Stomach (tissue), 4 donors: Measurements from ENCODE around the gene TAF4B.

Source experiments
- POLR2A ChIP-seq, 4 donors: fragments of 450-650 bp; IDR thresholded peaks; one replicate each; pipeline ENCODE4 v1.6.1; 2016; ENCODE audit warnings: antibody characterized with exemption in 4 of 4, control low read depth in 2 of 4, mild to moderate bottlenecking in 1 of 4, moderate library complexity in 1 of 4
- TF ChIP-seq, protein P1 (sequence below), 7 experiments: fragments of 450-650 bp in 4 of 7; fragments of 200-600 bp in 3 of 7; sonication (generic) in 3 of 7; IDR thresholded peaks; one replicate each; pipeline ENCODE4 v1.5.1; 2016 to 2019; ENCODE audit warnings: antibody characterized with exemption in 7 of 7, control low read depth in 2 of 7, mild to moderate bottlenecking in 1 of 7

DNA sequence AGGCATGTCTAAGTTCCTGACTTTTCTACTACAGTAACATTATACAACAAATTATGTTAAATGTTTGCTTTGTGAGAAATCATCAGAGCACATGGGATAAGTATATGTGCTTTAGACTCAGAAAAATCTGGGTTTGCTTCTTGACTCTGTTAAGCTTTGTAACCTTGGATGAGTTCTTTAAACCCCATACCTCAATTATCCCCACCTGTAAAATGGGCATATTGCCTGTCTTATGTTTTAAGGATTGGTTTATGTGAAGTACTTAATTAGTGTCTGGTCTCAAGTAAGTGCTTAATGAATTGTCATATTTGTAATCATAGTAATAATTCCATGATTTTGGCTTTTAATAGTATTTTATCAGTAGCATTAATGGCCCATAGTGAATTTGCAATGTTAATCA lies 135.8 kb downstream of the TAF4B start:
- TF ChIP-seq, protein P1, sequence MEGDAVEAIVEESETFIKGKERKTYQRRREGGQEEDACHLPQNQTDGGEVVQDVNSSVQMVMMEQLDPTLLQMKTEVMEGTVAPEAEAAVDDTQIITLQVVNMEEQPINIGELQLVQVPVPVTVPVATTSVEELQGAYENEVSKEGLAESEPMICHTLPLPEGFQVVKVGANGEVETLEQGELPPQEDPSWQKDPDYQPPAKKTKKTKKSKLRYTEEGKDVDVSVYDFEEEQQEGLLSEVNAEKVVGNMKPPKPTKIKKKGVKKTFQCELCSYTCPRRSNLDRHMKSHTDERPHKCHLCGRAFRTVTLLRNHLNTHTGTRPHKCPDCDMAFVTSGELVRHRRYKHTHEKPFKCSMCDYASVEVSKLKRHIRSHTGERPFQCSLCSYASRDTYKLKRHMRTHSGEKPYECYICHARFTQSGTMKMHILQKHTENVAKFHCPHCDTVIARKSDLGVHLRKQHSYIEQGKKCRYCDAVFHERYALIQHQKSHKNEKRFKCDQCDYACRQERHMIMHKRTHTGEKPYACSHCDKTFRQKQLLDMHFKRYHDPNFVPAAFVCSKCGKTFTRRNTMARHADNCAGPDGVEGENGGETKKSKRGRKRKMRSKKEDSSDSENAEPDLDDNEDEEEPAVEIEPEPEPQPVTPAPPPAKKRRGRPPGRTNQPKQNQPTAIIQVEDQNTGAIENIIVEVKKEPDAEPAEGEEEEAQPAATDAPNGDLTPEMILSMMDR (IDR thresholded peaks at IDR 0.05): no peak
- no peak for TF ChIP-seq POLR2A (IDR thresholded peaks at IDR 0.05)
